H1 (cell line): ENCODE measurements around the gene MINDY1. TPM values are rescaled to one million over a fixed set of nuclear protein-coding genes. Genes with fewer than 3 reads are reported as not detected.

Experiments used
- CTCF ChIA-PET: fragments of 300-600 bp; sonication (Branson Sonifier 250); formaldehyde crosslinking; loops from one replicate; lab custom pipeline; 2021; ENCODE audit not compliant: partially characterized antibody; lab: Charles Lee
- POLR2A ChIA-PET: fragments of 300-600 bp; sonication (Branson Sonifier 250); formaldehyde crosslinking; loops from one replicate; lab custom pipeline; 2021; ENCODE audit warnings: inconsistent platforms; ENCODE audit not compliant: partially characterized antibody; lab: Charles Lee
- DNase-seq, 2 experiments: peaks; one replicate each; pipeline versions ENCODE4 v3.0.0 to v3.0.0-alpha.2; 2010 to 2022; ENCODE audit warnings: low spot score in 2 of 2, low read depth in 1 of 2, mixed read lengths in 1 of 2
- FAIRE-seq: peaks from 2 replicates; lab custom pipeline; 2011; peaks lifted over from hg19 to GRCh38; lab: Jason Lieb, UNC
- H2AFZ ChIP-seq: 2 replicates; pipeline ENCODE4 v1.8.1; 2012; ENCODE audit warnings: low read length, inconsistent platforms
- H2AK5ac ChIP-seq: 2 replicates; pipeline ENCODE4 v1.6.1; 2013; ENCODE audit warnings: low read depth, low read length
- H2BK120ac ChIP-seq: replicated peaks from 2 replicates; pipeline ENCODE3; 2013; ENCODE audit warnings: low read depth, low read length, inconsistent platforms
- H2BK12ac ChIP-seq: 2 replicates; pipeline ENCODE4 v1.6.1; 2013; ENCODE audit warnings: low read depth, low read length
- H2BK15ac ChIP-seq: 2 replicates; pipeline ENCODE4 v1.6.1; 2013; ENCODE audit warnings: low read length
- H2BK20ac ChIP-seq: 2 replicates; pipeline ENCODE4 v1.6.1; 2013; ENCODE audit warnings: low read length
- H2BK5ac ChIP-seq: 2 replicates; pipeline ENCODE4 v1.6.1; 2013; ENCODE audit warnings: low read depth, low read length
- H3K14ac ChIP-seq: 2 replicates; pipeline ENCODE4 v1.6.1; 2013; ENCODE audit warnings: inconsistent platforms; ENCODE audit not compliant: insufficient read length
- H3K18ac ChIP-seq: 2 replicates; pipeline ENCODE4 v1.6.1; 2013; ENCODE audit warnings: low read length; ENCODE audit errors: extremely low read depth
- H3K23ac ChIP-seq: 2 replicates; pipeline ENCODE4 v1.6.1; 2013; ENCODE audit warnings: inconsistent platforms; ENCODE audit not compliant: insufficient read length
- H3K23me2 ChIP-seq: 2 replicates; pipeline ENCODE4 v1.6.1; 2013; ENCODE audit warnings: low read depth, low read length
- H3K27ac ChIP-seq: 2 replicates; pipeline ENCODE4 v1.6.1; 2011; ENCODE audit warnings: low read depth, low read length, inconsistent platforms
- H3K27me3 ChIP-seq, 4 experiments: replicated peaks in 1 of 4; 1 replicate in 1 of 4; 2 replicates in 3 of 4; pipeline versions ENCODE4 v1.6.1 to v1.8.1; 2011 to 2013; ENCODE audit warnings: low read length in 3 of 4, mild to moderate bottlenecking in 3 of 4, inconsistent platforms in 2 of 4, mixed read lengths in 2 of 4, moderate library complexity in 1 of 4; ENCODE audit not compliant: control insufficient read depth in 3 of 4, insufficient read depth in 3 of 4; ENCODE audit errors: extremely low read depth in 1 of 4
- H3K36me3 ChIP-seq, 4 experiments: 2 replicates each; pipeline versions ENCODE4 v1.6.1 to v1.8.1; 2011 to 2013; ENCODE audit warnings: mild to moderate bottlenecking in 4 of 4, low read length in 3 of 4, moderate library complexity in 2 of 4, control low read depth in 1 of 4, inconsistent platforms in 1 of 4; ENCODE audit not compliant: insufficient read depth in 4 of 4, control insufficient read depth in 2 of 4
- H3K4ac ChIP-seq: replicated peaks from 2 replicates; pipeline ENCODE3; 2013; ENCODE audit warnings: low read length, low read depth, mixed read lengths, inconsistent platforms; ENCODE audit not compliant: insufficient read length
- H3K4me1 ChIP-seq, 4 experiments: replicated peaks in 1 of 4; 1 replicate in 1 of 4; 2 replicates in 3 of 4; pipeline versions ENCODE4 v1.6.1 to v1.8.1; 2011 to 2013; ENCODE audit warnings: low read length in 3 of 4, inconsistent platforms in 2 of 4, mixed read lengths in 1 of 4; ENCODE audit not compliant: insufficient read depth in 4 of 4, control insufficient read depth in 3 of 4
- H3K4me2 ChIP-seq, 2 experiments: 2 replicates each; pipeline versions ENCODE4 v1.6.1 to v1.8.1; 2011 to 2013; ENCODE audit warnings: low read depth in 2 of 2, low read length in 2 of 2, control low read depth in 1 of 2, inconsistent platforms in 1 of 2, mild to moderate bottlenecking in 1 of 2; ENCODE audit not compliant: insufficient read depth in 1 of 2
- H3K4me3 ChIP-seq, 4 experiments: fragments of 200-600, 300-600 bp in 1 of 4; sonication (generic), shearing (Covaris generic), sonication (Bioruptor Twin) in 1 of 4; 2 replicates each; pipeline versions ENCODE4 v1.5.1 to v1.8.1; 2011 to 2016; ENCODE audit warnings: low read length in 4 of 4, low read depth in 3 of 4, control low read depth in 2 of 4, inconsistent platforms in 2 of 4, mild to moderate bottlenecking in 2 of 4, mixed read lengths in 1 of 4, moderate library complexity in 1 of 4; ENCODE audit not compliant: insufficient read depth in 2 of 4; ENCODE audit errors: extremely low read depth in 1 of 4
- H3K56ac ChIP-seq: replicated peaks from 2 replicates; pipeline ENCODE3; 2013; ENCODE audit warnings: low read depth, mild to moderate bottlenecking, mixed read lengths, low read length, inconsistent platforms; ENCODE audit not compliant: insufficient read length
- H3K79me1 ChIP-seq: 2 replicates; pipeline ENCODE4 v1.6.1; 2013; ENCODE audit warnings: low read depth, low read length, control low read depth
- H3K79me2 ChIP-seq, 2 experiments: 2 replicates each; pipeline versions ENCODE4 v1.6.1 to v1.8.1; 2012 to 2013; ENCODE audit warnings: low read length in 2 of 2, mild to moderate bottlenecking in 2 of 2, inconsistent platforms in 1 of 2; ENCODE audit not compliant: insufficient read depth in 2 of 2, control insufficient read depth in 1 of 2
- H3K9ac ChIP-seq, 4 experiments: replicated peaks in 1 of 4; 1 replicate in 1 of 4; 2 replicates in 3 of 4; pipeline versions ENCODE4 v1.6.1 to v1.8.1; 2011 to 2013; ENCODE audit warnings: low read depth in 3 of 4, low read length in 3 of 4, control low read depth in 2 of 4, mild to moderate bottlenecking in 2 of 4, moderate library complexity in 2 of 4, inconsistent platforms in 1 of 4; ENCODE audit errors: extremely low read depth in 1 of 4
- H3K9me3 ChIP-seq, 2 experiments: 2 replicates each; pipeline versions ENCODE4 v1.6.1 to v1.8.1; 2012 to 2013; ENCODE audit warnings: mild to moderate bottlenecking in 2 of 2, moderate library complexity in 2 of 2, control low read depth in 1 of 2, inconsistent platforms in 1 of 2, low read depth in 1 of 2, low read length in 1 of 2, mixed read lengths in 1 of 2; ENCODE audit not compliant: insufficient read depth in 2 of 2
- H4K20me1 ChIP-seq, 2 experiments: replicated peaks in 1 of 2; 2 replicates each; pipeline versions ENCODE3 to v1.8.1; 2011 to 2013; ENCODE audit warnings: inconsistent platforms in 2 of 2, low read length in 2 of 2, mild to moderate bottlenecking in 1 of 2; ENCODE audit not compliant: insufficient read depth in 2 of 2, control insufficient read depth in 1 of 2
- H4K5ac ChIP-seq: 2 replicates; pipeline ENCODE4 v1.6.1; 2013; ENCODE audit warnings: low read length, low read depth, mixed read lengths, inconsistent platforms; ENCODE audit not compliant: insufficient read length
- H4K8ac ChIP-seq: 2 replicates; pipeline ENCODE4 v1.8.0; 2013; ENCODE audit warnings: mild to moderate bottlenecking, moderate library complexity, low read length, inconsistent platforms; ENCODE audit not compliant: insufficient read depth; ENCODE audit errors: extremely low read depth
- H4K91ac ChIP-seq: replicated peaks from 2 replicates; pipeline ENCODE3; 2013; ENCODE audit warnings: low read length, mixed read lengths, inconsistent platforms; ENCODE audit not compliant: insufficient read length
- RNF2 ChIP-seq: fragments of 200-900, 300-1000 bp; sonication (generic); IDR thresholded peaks from 2 replicates; pipeline ENCODE4 v1.7.1; 2016; ENCODE audit warnings: borderline replicate concordance, low read depth, mild to moderate bottlenecking, antibody characterized with exemption, low read length; ENCODE audit not compliant: poor library complexity, severe bottlenecking; ENCODE audit errors: missing control alignments
- WGBS, 2 experiments: shearing (Covaris generic) in 1 of 2; methylation state at CpG; one replicate each; pipeline versions ENCODE4 v1.1.6 to v1.1.7; 2013 to 2015; ENCODE audit warnings: low lambda C conversion rate in 2 of 2, mixed read lengths in 2 of 2, inconsistent platforms in 1 of 2, low coverage in 1 of 2, missing lambda C conversion rate in 1 of 2; ENCODE audit not compliant: insufficient replicate concordance in 2 of 2, insufficient coverage in 1 of 2, insufficient read length in 1 of 2; ENCODE audit errors: extremely low coverage in 1 of 2, missing lambda C conversion rate in 1 of 2; 5-methylcytosine and 5-hydroxymethylcytosine counted together
- polyA plus RNA-seq, 7 experiments: library from polyadenylated mRNA; depleted of rRNA in 3 of 7; stranded (reverse) in 5 of 7; unstranded in 2 of 7; fragments of >200 nt in 5 of 7; fragments of 200-250 nt in 2 of 7; gene quantifications; 1 replicate in 5 of 7; 2 replicates in 1 of 7; 4 replicates in 1 of 7; pipeline versions ENCODE4 v1.2.1 to v1.2.3, GENCODE V29; 2011 to 2013; ENCODE audit warnings: missing spikeins in 2 of 7, mixed read lengths in 2 of 7
- total RNA-seq: library from RNA; stranded (reverse); fragmentation: NEBNext Ultra II Directional; extraction: Animal tissue kit (Norgen Biotek cat#: 25700); gene quantifications from 2 replicates; pipeline ENCODE4 v1.2.1, GENCODE V29; 2021

Gene MINDY1
- total and polyA plus RNA-seq, 2 of the 8 experiments (the other 6 are each of a cell fraction or from before 2014, with no cell fraction given) = 10.3 to 11.4 TPM

DNA sequence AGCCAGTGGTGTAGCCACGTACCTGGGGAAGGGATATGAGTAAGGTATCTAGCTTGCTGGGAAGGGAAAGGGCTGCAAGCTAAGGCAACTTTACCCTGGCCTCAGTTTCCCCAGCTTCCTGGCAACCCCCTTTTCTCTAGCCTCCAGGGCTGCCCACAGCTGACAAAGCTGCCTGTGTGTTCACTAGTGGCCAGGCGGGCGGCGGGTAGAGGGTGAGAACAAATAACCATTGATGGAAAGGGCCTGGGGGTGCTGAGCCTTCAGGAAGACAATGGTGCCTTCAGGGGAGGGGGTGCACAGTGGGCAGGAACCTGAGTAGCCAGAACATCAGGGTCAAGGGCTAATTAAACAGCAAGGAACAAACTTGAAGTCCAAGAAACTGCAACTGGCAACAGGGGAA lies 38.2 kb downstream of the MINDY1 start:
- DNase-seq = no peak
- no peaks in the 10 kb centered on the region for H3K27me3 ChIP-seq
- no peak overlapping the region for H2BK5ac ChIP-seq
- peaks cover 21 to 50% of the 10 kb centered on the region in 2 experiments for H3K79me2 ChIP-seq
- no peak overlapping the region for H3K18ac ChIP-seq
- peaks cover 18 to 26% of the 10 kb centered on the region in 2 experiments for H4K20me1 ChIP-seq
- no peak overlapping the region for H2BK15ac ChIP-seq
- no peak for FAIRE-seq
- H3K4me1 ChIP-seq = peaks cover 14 to 31% (median 21%) of the 10 kb centered on the region in 4 experiments
- H2AFZ ChIP-seq = no peak overlapping the region
- TF ChIP-seq RNF2 = no peak
- TF ChIP-seq, all 59 proteins: peak for 0
- Histone ChIP-seq H4K91ac (no peak overlapping the region), H3K14ac (no peak overlapping the region), H3K4ac (no peak overlapping the region), H2AK5ac (no peak overlapping the region), H3K23ac (no peak overlapping the region), H3K4me2 (no peak overlapping the region), H4K5ac (no peak overlapping the region), H3K56ac (no peak overlapping the region), H4K8ac (no peak overlapping the region), H3K4me3 (no peak overlapping the region), H3K9ac (no peak overlapping the region), H3K36me3 (peaks cover 23 to 57% (median 50%) of the 10 kb centered on the region in 4 experiments), H2BK12ac (no peak overlapping the region), H3K79me1 (peaks cover 17% of the 10 kb centered on the region), H3K27ac (no peak overlapping the region), H2BK120ac (no peak overlapping the region), H3K23me2 (peaks cover 2% of the 10 kb centered on the region; the same call in 1 of the 2 replicates), H3K9me3 (no peaks in the 10 kb centered on the region; a peak in 1 of 4 replicates), H2BK20ac (no peak overlapping the region)
- 85% methylated on average over 4 of the region's 4 CpGs; no CpG with 5 or more reads in 1 of the 2 experiments for WGBS, 2 experiments
- ChIA-PET POLR2A (interaction anchor here (0.6 to 10.5 kb wide), 7 partner anchors 7 to 230 kb away, joined by 3 to 133 read pairs (median 7); partner anchors contain the start of genes ANXA9, CERS2, LYSMD1 and MINDY1), CTCF (interaction anchor here (0.7 to 4.3 kb wide), 4 partner anchors 10 to 38 kb away, joined by 3 to 34 read pairs (median 4); partner anchors contain the start of genes ANXA9 and MINDY1)
